GM12878 (cell line): ENCODE results near the gene CEBPE. TPM values are rescaled to one million over a fixed set of nuclear protein-coding genes. Genes with fewer than 3 reads are reported as not detected.

Source experiments
- ATF2 ChIP-seq: IDR thresholded peaks from 2 replicates; pipeline ENCODE4 v1.6.1; 2012; ENCODE audit warnings: low read length, inconsistent platforms
- BCLAF1 ChIP-seq: fragments of 450-650 bp; IDR thresholded peaks from 2 replicates; pipeline ENCODE4 v1.6.1; 2017; ENCODE audit warnings: antibody characterized with exemption, mild to moderate bottlenecking, moderate library complexity
- BMI1 ChIP-seq: fragments of 450-650 bp; IDR thresholded peaks from 2 replicates; pipeline ENCODE4 v1.6.1; 2016; ENCODE audit warnings: mild to moderate bottlenecking, moderate library complexity, borderline replicate concordance
- EED ChIP-seq: sonication (generic); IDR thresholded peaks from 2 replicates; pipeline ENCODE4 v1.6.1; 2016; ENCODE audit warnings: antibody characterized with exemption, low read depth
- FOXM1 ChIP-seq: IDR thresholded peaks from 2 replicates; pipeline ENCODE4 v1.6.1; 2012; ENCODE audit warnings: low read depth, mild to moderate bottlenecking, inconsistent platforms, low read length, moderate library complexity
- MAX ChIP-seq: IDR thresholded peaks from 2 replicates; pipeline ENCODE4 v1.6.1; 2012; ENCODE audit warnings: low read depth, low read length, improper control_type of control experiment
- POLR2AphosphoS2 ChIP-seq: IDR thresholded peaks from 2 replicates; pipeline ENCODE4 v1.6.1; 2011; ENCODE audit warnings: low read depth, mild to moderate bottlenecking, low read length, improper control_type of control experiment, moderate library complexity
- RAD51 ChIP-seq: fragments of 450-650 bp; IDR thresholded peaks from 2 replicates; pipeline ENCODE4 v1.6.1; 2016; ENCODE audit warnings: moderate library complexity, mild to moderate bottlenecking, inconsistent platforms
- RELB ChIP-seq: fragments of 450-650 bp; IDR thresholded peaks from 2 replicates; pipeline ENCODE4 v1.6.1; 2017; ENCODE audit warnings: low read depth, mild to moderate bottlenecking, moderate library complexity
- SIN3A ChIP-seq: IDR thresholded peaks from 2 replicates; pipeline ENCODE4 v1.6.1; 2012; ENCODE audit warnings: low read depth, low read length, improper control_type of control experiment
- SUZ12 ChIP-seq: fragments of 200-600 bp; sonication (generic); IDR thresholded peaks from one replicate; pipeline ENCODE4 v1.6.1; 2018; ENCODE audit warnings: antibody characterized with exemption, mild to moderate bottlenecking; ENCODE audit not compliant: unreplicated experiment
- YY1 ChIP-seq: IDR thresholded peaks from 2 replicates; pipeline ENCODE4 v1.6.1; 2011; ENCODE audit warnings: low read depth, mild to moderate bottlenecking, low read length
- ZBTB11 ChIP-seq: fragments of 450-650 bp; formaldehyde crosslinking; IDR thresholded peaks from 2 replicates; pipeline ENCODE4 v1.5.0; 2022; ENCODE audit warnings: mild to moderate bottlenecking, missing genetic modification characterization
- ZNF592 ChIP-seq: fragments of 450-650 bp; IDR thresholded peaks from 2 replicates; pipeline ENCODE4 v1.6.1; 2017; ENCODE audit warnings: mild to moderate bottlenecking, moderate library complexity
- polyA plus RNA-seq, 11 experiments: library from polyadenylated mRNA; depleted of rRNA in 4 of 11; unstranded in 6 of 11; stranded (reverse) in 5 of 11; fragments of >200 nt; fragmentation: Nextera tagmentation in 4 of 11; fragmentation: Illumina TruSeq in 1 of 11; extraction: Ambion mirVana in 4 of 11; extraction: Trizol in 1 of 11; gene quantifications; 1 replicate in 1 of 11; 2 replicates in 10 of 11; pipeline versions ENCODE4 v1.2.1 to v1.2.3, GENCODE V29; 2011 to 2016; ENCODE audit warnings: inconsistent platforms in 2 of 11, missing spikeins in 2 of 11, low read depth in 1 of 11
- total RNA-seq, 4 experiments: library from RNA; depleted of rRNA in 3 of 4; stranded (reverse); fragments of >200 nt in 3 of 4; fragmentation: Illumina TruSeq in 1 of 4; extraction: Trizol in 1 of 4; gene quantifications; 2 replicates each; pipeline versions ENCODE4 v1.2.1 to v1.2.3, GENCODE V29; 2013 to 2021

CEBPE gene
- total and polyA plus RNA-seq, 10 of the 15 experiments (the other 5 are each of a cell fraction or from before 2014, with no cell fraction given) = 0.09 to 0.45 (median 0.24) TPM; not detected in 7

GRCh38 chr14:23095196-23096108 is 23.6 kb downstream of the CEBPE start, which contains the start of gene C14orf119 (continued):
- no peak for TF ChIP-seq ZNF592
- peak; percentile 79; the same call in 1 of the 2 replicates for TF ChIP-seq SIN3A
- TF ChIP-seq SUZ12 = no peak
- TF ChIP-seq FOXM1 = no peak
- TF ChIP-seq RAD51 = no peak
- no peak for TF ChIP-seq ZBTB11
- TF ChIP-seq ATF2 = no peak
- TF ChIP-seq EED = peak; percentile 55; the same call in 1 of the 2 replicates
- no peak for TF ChIP-seq BCLAF1
- no peak for TF ChIP-seq YY1
- TF ChIP-seq BMI1 = no peak
- TF ChIP-seq MAX = no peak; the same call in none of the 2 replicates
- TF ChIP-seq RELB = peak; percentile 71
- TF ChIP-seq POLR2AphosphoS2 = no peak; the same call in 1 of the 2 replicates
